Measurements from ENCODE around the gene SMOC1.

SMOC1 gene

GRCh38 chr14:70033561-70033960 is 154.3 kb downstream of the SMOC1 start:
- no peak for DNase-seq (ENCODE audit: low spot score)
- H3K9me3 Mint-ChIP-seq, result no peaks in the 10 kb centered on the region
- H3K27me3 Mint-ChIP-seq (ENCODE audit: low read depth), result peaks cover under 1% of the 10 kb centered on the region
- no peak overlapping the region for H3K27ac Mint-ChIP-seq
- no peak overlapping the region for H3K4me3 Mint-ChIP-seq
- H3K4me1 Mint-ChIP-seq (ENCODE audit: low read depth), result no peaks in the 10 kb centered on the region
- no peaks in the 10 kb centered on the region for H3K36me3 Mint-ChIP-seq (ENCODE audit: low read depth)

GRCh38 chr14:70034257-70034656 is 155.0 kb downstream of the SMOC1 start:
- DNase-seq (ENCODE audit: low spot score), result no peak
- Mint-ChIP-seq H3K36me3 (ENCODE audit: low read depth) (no peaks in the 10 kb centered on the region), H3K9me3 (no peaks in the 10 kb centered on the region), H3K4me1 (ENCODE audit: low read depth) (no peaks in the 10 kb centered on the region), H3K27ac (no peak overlapping the region), H3K4me3 (no peak overlapping the region), H3K27me3 (ENCODE audit: low read depth) (peaks cover 4% of the 10 kb centered on the region)

- H3K9me3 Mint-ChIP-seq, result no peaks in the 10 kb centered on the region
- no peak overlapping the region for H3K27ac Mint-ChIP-seq
- H3K4me1 Mint-ChIP-seq (ENCODE audit: low read depth), result no peaks in the 10 kb centered on the region
- no peak for DNase-seq (ENCODE audit: low spot score)
- no peak overlapping the region for H3K4me3 Mint-ChIP-seq
- H3K36me3 Mint-ChIP-seq (ENCODE audit: low read depth), result no peaks in the 10 kb centered on the region
- H3K27me3 Mint-ChIP-seq (ENCODE audit: low read depth), result peaks cover 10% of the 10 kb centered on the region
These were observed 157.4 kb downstream of the SMOC1 start for GRCh38 chr14:70036665-70037064.

GRCh38 chr14:70043001-70043400 is 163.8 kb downstream of the SMOC1 start:
- no peak for DNase-seq (ENCODE audit: low spot score)
- H3K4me1 Mint-ChIP-seq (ENCODE audit: low read depth), result no peaks in the 10 kb centered on the region
- H3K27me3 Mint-ChIP-seq (ENCODE audit: low read depth), result peaks cover 18% of the 10 kb centered on the region
- H3K36me3 Mint-ChIP-seq (ENCODE audit: low read depth), result no peaks in the 10 kb centered on the region
- H3K9me3 Mint-ChIP-seq, result no peaks in the 10 kb centered on the region
- no peak overlapping the region for H3K27ac Mint-ChIP-seq
- H3K4me3 Mint-ChIP-seq, result no peak overlapping the region

GRCh38 chr14:70045310-70045709 is 166.1 kb downstream of the SMOC1 start:
- no peaks in the 10 kb centered on the region for H3K36me3 Mint-ChIP-seq (ENCODE audit: low read depth)
- H3K27ac Mint-ChIP-seq, result no peak overlapping the region
- H3K4me1 Mint-ChIP-seq (ENCODE audit: low read depth), result no peaks in the 10 kb centered on the region
- H3K4me3 Mint-ChIP-seq, result no peak overlapping the region
- DNase-seq (ENCODE audit: low spot score), result no peak
- peaks cover 11% of the 10 kb centered on the region for H3K27me3 Mint-ChIP-seq (ENCODE audit: low read depth)
- H3K9me3 Mint-ChIP-seq, result no peaks in the 10 kb centered on the region

- Mint-ChIP-seq H3K27me3 (ENCODE audit: low read depth) (peaks cover 9% of the 10 kb centered on the region), H3K27ac (no peak overlapping the region), H3K4me1 (ENCODE audit: low read depth) (no peaks in the 10 kb centered on the region), H3K4me3 (no peak overlapping the region), H3K36me3 (ENCODE audit: low read depth) (no peaks in the 10 kb centered on the region), H3K9me3 (no peaks in the 10 kb centered on the region)
- DNase-seq (ENCODE audit: low spot score), result no peak
These were observed 166.8 kb downstream of the SMOC1 start for GRCh38 chr14:70045844-70046535.

- no peak overlapping the region for H3K27ac Mint-ChIP-seq
- no peaks in the 10 kb centered on the region for H3K36me3 Mint-ChIP-seq (ENCODE audit: low read depth)
- H3K4me1 Mint-ChIP-seq (ENCODE audit: low read depth), result peaks cover 3% of the 10 kb centered on the region
- peaks cover 4% of the 10 kb centered on the region for H3K27me3 Mint-ChIP-seq (ENCODE audit: low read depth)
- no peak for DNase-seq (ENCODE audit: low spot score)
- no peak overlapping the region for H3K4me3 Mint-ChIP-seq
- H3K9me3 Mint-ChIP-seq, result no peaks in the 10 kb centered on the region
These were observed 168.5 kb downstream of the SMOC1 start for GRCh38 chr14:70047598-70048312.

GRCh38 chr14:70048313-70048654 is 169.1 kb downstream of the SMOC1 start:
- no peak overlapping the region for H3K27ac Mint-ChIP-seq
- H3K4me3 Mint-ChIP-seq, result no peak overlapping the region
- H3K9me3 Mint-ChIP-seq, result no peaks in the 10 kb centered on the region
- no peaks in the 10 kb centered on the region for H3K36me3 Mint-ChIP-seq (ENCODE audit: low read depth)
- H3K4me1 Mint-ChIP-seq (ENCODE audit: low read depth), result peaks cover 3% of the 10 kb centered on the region
- no peak for DNase-seq (ENCODE audit: low spot score)
- peaks cover 1% of the 10 kb centered on the region for H3K27me3 Mint-ChIP-seq (ENCODE audit: low read depth)

GRCh38 chr14:70049605-70050004 is 170.4 kb downstream of the SMOC1 start:
- no peaks in the 10 kb centered on the region for H3K27me3 Mint-ChIP-seq (ENCODE audit: low read depth)
- DNase-seq (ENCODE audit: low spot score), result no peak
- peaks cover 3% of the 10 kb centered on the region for H3K4me1 Mint-ChIP-seq (ENCODE audit: low read depth)
- no peak overlapping the region for H3K27ac Mint-ChIP-seq
- no peaks in the 10 kb centered on the region for H3K9me3 Mint-ChIP-seq
- H3K36me3 Mint-ChIP-seq (ENCODE audit: low read depth), result no peaks in the 10 kb centered on the region
- H3K4me3 Mint-ChIP-seq, result no peak overlapping the region

- Mint-ChIP-seq H3K27ac (no peak overlapping the region), H3K9me3 (no peaks in the 10 kb centered on the region), H3K27me3 (ENCODE audit: low read depth) (no peaks in the 10 kb centered on the region), H3K4me3 (no peak overlapping the region), H3K36me3 (ENCODE audit: low read depth) (no peaks in the 10 kb centered on the region), H3K4me1 (ENCODE audit: low read depth) (peaks cover 3% of the 10 kb centered on the region)
- no peak for DNase-seq (ENCODE audit: low spot score)
These were observed 170.9 kb downstream of the SMOC1 start for GRCh38 chr14:70050136-70050535.

- Mint-ChIP-seq H3K27me3 (ENCODE audit: low read depth) (no peaks in the 10 kb centered on the region), H3K9me3 (no peaks in the 10 kb centered on the region), H3K36me3 (ENCODE audit: low read depth) (no peaks in the 10 kb centered on the region), H3K4me3 (no peak overlapping the region), H3K27ac (no peak overlapping the region), H3K4me1 (ENCODE audit: low read depth) (peaks cover 3% of the 10 kb centered on the region)
- no peak for DNase-seq (ENCODE audit: low spot score)
These were observed 173.8 kb downstream of the SMOC1 start for GRCh38 chr14:70052990-70053389.

GRCh38 chr14:70057519-70058136 is 178.4 kb downstream of the SMOC1 start:
- DNase-seq (ENCODE audit: low spot score), result no peak
- H3K4me1 Mint-ChIP-seq (ENCODE audit: low read depth), result no peaks in the 10 kb centered on the region
- no peaks in the 10 kb centered on the region for H3K36me3 Mint-ChIP-seq (ENCODE audit: low read depth)
- H3K9me3 Mint-ChIP-seq, result no peaks in the 10 kb centered on the region
- no peak overlapping the region for H3K4me3 Mint-ChIP-seq
- no peak overlapping the region for H3K27ac Mint-ChIP-seq
- no peaks in the 10 kb centered on the region for H3K27me3 Mint-ChIP-seq (ENCODE audit: low read depth)

- Mint-ChIP-seq H3K4me1 (ENCODE audit: low read depth) (no peaks in the 10 kb centered on the region), H3K27me3 (ENCODE audit: low read depth) (peaks cover 2% of the 10 kb centered on the region), H3K36me3 (ENCODE audit: low read depth) (no peaks in the 10 kb centered on the region), H3K27ac (no peak overlapping the region), H3K4me3 (no peak overlapping the region), H3K9me3 (no peaks in the 10 kb centered on the region)
- DNase-seq (ENCODE audit: low spot score), result no peak
These were observed 180.3 kb downstream of the SMOC1 start for GRCh38 chr14:70059545-70059944.

- H3K9me3 Mint-ChIP-seq, result no peaks in the 10 kb centered on the region
- peaks cover 2% of the 10 kb centered on the region for H3K27me3 Mint-ChIP-seq (ENCODE audit: low read depth)
- H3K4me1 Mint-ChIP-seq (ENCODE audit: low read depth), result no peaks in the 10 kb centered on the region
- DNase-seq (ENCODE audit: low spot score), result no peak
- H3K27ac Mint-ChIP-seq, result no peak overlapping the region
- no peak overlapping the region for H3K4me3 Mint-ChIP-seq
- no peaks in the 10 kb centered on the region for H3K36me3 Mint-ChIP-seq (ENCODE audit: low read depth)
These were observed 181.9 kb downstream of the SMOC1 start for GRCh38 chr14:70061108-70061507.
